GM12864 (cell line): ENCODE measurements around the gene CNST.
"Not testable (repeated sequence)": the region's sequence is repeated elsewhere in the genome, so short reads cannot be mapped to it uniquely, and the experiment has no call there.

Experiments used
- DNase-seq: peaks from one replicate; pipeline ENCODE4 v3.0.0-alpha.2; 2011; ENCODE audit warnings: low read depth
- H3K4me3 ChIP-seq: 2 replicates; pipeline ENCODE4 v1.5.1; 2011; ENCODE audit warnings: mild to moderate bottlenecking, low read depth, low read length, control low read depth
- TF ChIP-seq, protein P1 (sequence below): IDR thresholded peaks from 2 replicates; pipeline ENCODE4 v1.5.1; 2011; ENCODE audit warnings: low read depth, mild to moderate bottlenecking, moderate library complexity, low read length, control low read depth, inconsistent platforms; ENCODE audit errors: missing control alignments

The CNST gene

DNA sequence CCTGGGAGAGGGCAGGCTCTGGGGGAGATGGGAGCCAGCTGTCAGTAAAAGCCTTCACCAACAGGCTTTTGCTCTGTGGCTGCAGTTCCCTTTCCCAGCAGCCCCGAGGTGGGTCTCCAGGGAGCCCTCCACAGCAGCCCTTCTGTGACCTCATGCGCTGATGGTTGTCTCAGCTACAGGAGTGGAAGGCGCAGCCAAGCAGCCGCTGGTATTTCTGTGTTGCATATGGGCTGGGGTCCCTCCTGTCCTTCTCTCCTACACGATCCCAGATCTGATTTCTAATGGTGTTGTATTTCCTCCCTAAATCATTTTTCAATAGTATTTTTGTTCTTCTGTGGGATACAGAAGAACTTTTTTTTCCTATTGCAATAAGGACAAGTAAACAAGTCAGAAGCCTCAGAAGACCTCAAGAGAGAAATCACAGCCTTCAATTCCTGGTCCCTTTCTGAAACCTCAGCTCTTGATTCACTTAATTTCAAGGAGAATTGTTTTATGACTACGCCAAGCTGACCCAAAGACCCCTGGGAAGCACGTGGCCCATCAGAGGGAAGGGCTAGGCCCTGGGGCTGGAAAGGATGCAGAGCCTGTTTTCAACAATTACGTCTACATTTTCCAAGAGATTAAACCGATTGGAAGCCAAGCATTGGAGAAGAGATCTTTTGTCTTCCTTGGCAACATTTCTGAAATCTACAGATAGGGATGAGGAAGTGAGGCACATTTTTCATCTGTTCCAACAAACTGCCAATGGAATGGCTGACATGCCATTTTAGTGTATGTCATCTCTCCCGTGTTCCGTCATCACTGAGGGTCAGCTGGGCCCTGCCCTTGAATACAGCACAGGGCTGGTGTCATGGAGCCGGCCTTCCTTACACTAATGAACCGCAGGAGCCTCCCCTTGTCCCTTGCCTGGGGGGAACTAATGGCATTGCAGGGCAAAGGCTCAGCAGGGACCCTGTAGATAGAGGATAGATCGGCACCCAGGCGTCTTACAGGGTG lies 115.9 kb downstream of the CNST start:
- H3K4me3 ChIP-seq: no peak overlapping the region
- TF ChIP-seq, protein P1, sequence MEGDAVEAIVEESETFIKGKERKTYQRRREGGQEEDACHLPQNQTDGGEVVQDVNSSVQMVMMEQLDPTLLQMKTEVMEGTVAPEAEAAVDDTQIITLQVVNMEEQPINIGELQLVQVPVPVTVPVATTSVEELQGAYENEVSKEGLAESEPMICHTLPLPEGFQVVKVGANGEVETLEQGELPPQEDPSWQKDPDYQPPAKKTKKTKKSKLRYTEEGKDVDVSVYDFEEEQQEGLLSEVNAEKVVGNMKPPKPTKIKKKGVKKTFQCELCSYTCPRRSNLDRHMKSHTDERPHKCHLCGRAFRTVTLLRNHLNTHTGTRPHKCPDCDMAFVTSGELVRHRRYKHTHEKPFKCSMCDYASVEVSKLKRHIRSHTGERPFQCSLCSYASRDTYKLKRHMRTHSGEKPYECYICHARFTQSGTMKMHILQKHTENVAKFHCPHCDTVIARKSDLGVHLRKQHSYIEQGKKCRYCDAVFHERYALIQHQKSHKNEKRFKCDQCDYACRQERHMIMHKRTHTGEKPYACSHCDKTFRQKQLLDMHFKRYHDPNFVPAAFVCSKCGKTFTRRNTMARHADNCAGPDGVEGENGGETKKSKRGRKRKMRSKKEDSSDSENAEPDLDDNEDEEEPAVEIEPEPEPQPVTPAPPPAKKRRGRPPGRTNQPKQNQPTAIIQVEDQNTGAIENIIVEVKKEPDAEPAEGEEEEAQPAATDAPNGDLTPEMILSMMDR: no peak
- DNase-seq: no peak

DNA sequence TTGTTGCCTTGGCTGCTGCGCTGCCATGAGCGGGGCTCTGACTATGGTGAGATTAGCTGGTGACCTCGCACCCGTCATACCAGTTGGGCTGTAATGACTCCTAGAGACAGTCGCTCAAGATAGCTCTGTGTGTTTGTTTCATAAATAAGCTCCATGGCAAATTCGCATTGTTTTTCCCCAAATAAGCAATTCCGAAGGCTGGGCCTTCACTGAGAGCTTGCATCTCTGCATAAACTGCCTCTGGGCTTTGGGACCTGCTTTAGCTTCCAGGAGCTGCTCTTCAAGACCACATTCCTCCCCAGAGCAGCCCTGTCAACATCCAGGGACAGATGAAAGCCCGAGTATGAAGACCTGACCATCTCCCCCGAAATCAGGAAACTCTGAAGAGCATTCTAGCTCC lies 117.3 kb downstream of the CNST start:
- TF ChIP-seq, protein P1: no peak
- no peak overlapping the region for H3K4me3 ChIP-seq
- no peak for DNase-seq

DNA sequence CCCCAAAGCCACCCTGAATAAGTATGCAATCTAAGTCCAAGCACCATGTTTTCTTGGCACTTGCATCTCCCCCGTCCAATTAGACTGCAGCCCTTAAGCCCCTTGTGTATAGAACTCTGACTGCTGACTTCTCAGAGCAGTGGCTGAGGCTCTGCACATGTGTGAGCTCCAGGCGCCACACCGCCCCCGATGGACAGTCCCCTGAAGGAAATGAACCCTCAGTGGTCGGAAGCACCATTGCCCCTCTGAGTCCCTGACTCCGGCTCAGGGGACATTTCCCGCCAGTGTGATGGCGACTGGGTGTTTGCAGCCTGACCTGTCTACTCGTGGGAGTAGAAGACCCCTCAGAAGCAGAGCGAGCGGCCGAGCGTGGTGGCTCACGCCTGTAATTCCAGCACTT lies 120.7 kb downstream of the CNST start:
- H3K4me3 ChIP-seq: no peak overlapping the region

DNA sequence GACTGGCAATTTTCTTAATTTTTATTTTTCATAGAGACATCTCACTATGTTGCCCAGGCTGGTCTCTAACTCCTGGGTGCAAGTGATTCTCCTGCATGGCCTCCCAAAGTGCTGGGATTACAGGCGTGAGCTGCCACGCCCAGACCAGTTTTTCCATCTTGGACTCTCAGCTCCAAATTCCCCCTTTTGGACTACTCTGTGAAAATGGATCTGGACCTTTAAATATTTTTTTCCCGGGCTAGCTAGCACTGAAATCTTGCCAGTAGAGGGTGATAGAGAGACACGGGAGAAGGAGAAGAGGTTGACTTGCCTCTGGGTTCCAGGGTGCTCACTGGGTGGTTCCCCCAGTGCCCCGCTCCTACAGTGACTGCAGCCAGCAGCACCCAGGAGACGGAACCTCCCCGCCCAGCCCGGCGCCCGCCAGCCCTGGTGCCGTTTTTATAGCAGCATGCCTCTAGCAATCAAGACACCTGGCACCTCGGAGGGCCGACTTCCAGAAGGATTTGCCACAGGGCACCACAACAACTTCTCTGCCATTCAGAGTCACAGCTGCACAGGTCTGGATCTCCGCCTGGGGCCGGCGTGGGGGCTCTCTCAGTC lies 123.3 kb downstream of the CNST start:
- peak overlapping the region; percentile 32 for H3K4me3 ChIP-seq
- TF ChIP-seq, protein P1: peak; percentile 87
- DNase-seq: peak; percentile 51

More for the DNA sequence above, 120.7 kb downstream of the CNST start:
- DNase-seq: no peak
- TF ChIP-seq, protein P1: no peak

DNA sequence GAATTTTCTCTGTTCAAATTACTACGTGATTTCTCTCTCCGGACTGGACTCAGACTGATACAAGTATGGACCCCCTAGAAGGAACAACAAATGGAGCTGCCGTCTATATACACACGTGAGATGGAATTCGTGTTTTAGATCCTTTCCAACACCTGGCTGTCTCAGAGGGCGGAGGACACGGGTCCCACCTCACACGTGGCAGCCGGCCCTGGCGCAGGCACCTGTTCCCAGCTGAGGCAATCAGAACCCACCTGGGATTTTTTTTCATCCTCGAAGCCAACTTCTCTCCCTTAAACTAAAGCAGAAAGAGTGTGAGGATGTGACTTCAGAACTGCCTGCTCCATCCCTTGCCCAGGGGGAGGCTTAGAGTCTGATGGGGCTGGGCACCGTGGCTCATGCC lies 123.8 kb downstream of the CNST start:
- no peak for DNase-seq
- TF ChIP-seq, protein P1: no peak
- no peak overlapping the region; the same call in 1 of the 2 replicates for H3K4me3 ChIP-seq

DNA sequence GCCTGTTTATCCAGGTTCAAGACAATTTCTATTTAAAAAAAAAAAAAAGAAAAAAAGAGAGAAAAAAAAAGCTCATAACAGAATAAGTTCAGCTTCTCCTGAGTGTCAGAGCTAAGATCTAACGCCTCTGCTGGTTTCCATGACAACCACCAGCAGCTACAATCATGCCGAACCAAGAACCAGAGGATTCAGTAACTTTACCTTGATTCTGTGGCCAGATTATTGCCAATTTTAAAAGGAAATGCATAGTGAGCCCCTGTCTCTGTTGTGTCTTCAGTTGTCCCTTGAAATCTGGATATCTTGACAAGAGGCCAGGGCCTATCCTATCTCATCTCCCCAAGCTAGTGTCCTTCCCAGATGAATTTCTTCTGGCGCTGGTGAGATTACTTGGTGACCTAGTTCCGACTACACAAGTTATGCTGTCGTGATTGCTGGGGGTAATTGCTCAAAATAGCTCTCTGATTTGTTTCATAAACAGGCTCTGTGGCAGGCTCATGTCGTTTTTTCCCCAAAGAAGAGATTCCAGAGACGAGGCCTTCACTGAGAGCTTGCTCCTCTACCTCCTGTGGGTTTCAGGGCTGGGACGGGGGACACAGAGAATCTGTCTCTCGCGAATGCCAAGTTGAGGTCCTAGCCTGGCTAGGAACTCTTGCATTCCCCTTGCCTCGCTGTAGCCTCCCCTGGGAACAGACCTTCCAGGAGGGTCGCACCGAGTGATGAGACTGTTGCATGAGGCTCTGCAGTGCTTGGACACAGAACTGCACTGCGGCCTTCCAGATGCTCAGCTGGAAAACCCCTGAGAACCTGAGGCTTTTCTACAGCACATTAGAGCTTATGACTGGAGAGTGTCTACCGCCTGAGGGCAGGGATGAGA lies 125.6 kb downstream of the CNST start:
- TF ChIP-seq, protein P1: no peak
- DNase-seq: no peak
- H3K4me3 ChIP-seq: no peak overlapping the region

DNA sequence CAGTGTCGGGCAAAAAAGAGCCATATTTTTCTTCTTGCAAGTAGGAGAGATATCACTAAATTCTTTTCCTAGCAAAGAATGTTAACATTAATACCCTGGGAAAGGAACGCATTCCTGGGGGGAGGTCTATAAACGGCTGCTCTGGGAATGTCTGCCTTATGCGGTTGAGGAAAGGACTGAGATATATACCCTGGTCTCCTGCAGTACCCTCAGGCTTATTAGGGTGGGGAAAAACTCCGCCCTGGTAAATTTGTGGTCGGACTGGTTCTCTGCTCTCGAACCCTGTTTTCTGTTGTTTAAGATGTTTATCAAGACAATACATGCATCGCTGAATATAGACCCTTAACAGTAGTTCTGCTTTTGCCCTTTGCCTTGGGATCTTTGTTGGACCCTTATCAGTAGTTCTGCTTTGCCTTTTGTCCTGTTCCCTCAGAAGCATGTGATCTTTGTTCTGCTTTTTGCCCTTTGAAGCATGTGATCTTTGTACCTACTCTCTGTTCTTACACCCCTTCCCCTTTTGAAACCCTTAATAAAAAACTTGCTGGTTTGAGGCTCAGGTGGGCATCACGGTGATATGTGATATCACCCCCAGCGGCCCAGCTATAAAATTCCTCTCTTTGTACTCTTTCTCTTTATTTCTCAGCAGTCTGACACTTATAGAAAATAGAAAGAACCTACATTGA lies 128.1 kb downstream of the CNST start:
- not testable (repeated sequence) for H3K4me3 ChIP-seq, DNase-seq
